Measurements from ENCODE around the gene RUSC2.

DNA sequence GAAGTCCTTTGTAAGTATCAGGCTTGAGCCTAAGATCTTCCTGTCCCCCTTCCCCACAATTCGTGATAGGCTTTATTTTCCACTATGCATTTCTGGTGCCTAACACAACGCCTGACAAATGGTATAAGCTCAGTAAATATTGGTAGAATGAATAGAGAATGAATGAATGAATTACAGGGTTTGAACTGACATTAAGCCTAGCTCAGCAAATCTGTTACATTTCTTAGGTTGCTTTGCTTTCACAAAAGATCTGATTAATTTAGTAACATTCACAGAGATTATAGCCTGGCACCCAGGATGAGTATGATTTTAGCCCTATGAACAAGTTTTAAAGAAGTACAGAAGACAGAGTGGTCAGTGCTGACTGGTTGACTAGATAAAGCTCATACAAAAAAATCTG is 16.4 kb downstream of the RUSC2 start:
- TF ChIP-seq JUND (IDR thresholded peaks at IDR 0.05) (no peak), POLR2A (IDR thresholded peaks at IDR 0.05; ENCODE audit: borderline replicate concordance, extremely low read depth, insufficient read depth, insufficient read length) (no peak), EZH2 (IDR thresholded peaks at IDR 0.05) (no peak)
- TF ChIP-seq, protein P1, sequence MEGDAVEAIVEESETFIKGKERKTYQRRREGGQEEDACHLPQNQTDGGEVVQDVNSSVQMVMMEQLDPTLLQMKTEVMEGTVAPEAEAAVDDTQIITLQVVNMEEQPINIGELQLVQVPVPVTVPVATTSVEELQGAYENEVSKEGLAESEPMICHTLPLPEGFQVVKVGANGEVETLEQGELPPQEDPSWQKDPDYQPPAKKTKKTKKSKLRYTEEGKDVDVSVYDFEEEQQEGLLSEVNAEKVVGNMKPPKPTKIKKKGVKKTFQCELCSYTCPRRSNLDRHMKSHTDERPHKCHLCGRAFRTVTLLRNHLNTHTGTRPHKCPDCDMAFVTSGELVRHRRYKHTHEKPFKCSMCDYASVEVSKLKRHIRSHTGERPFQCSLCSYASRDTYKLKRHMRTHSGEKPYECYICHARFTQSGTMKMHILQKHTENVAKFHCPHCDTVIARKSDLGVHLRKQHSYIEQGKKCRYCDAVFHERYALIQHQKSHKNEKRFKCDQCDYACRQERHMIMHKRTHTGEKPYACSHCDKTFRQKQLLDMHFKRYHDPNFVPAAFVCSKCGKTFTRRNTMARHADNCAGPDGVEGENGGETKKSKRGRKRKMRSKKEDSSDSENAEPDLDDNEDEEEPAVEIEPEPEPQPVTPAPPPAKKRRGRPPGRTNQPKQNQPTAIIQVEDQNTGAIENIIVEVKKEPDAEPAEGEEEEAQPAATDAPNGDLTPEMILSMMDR (IDR thresholded peaks at IDR 0.05 in 2 of 3, conservative IDR thresholded peaks at IDR 0.05 in 1 of 3; ENCODE audit: borderline replicate concordance in 1 of 3, insufficient read depth in 1 of 3, low read depth in 2 of 3, low read length in 2 of 3), result no peak
- TF ChIP-seq, protein P2, sequence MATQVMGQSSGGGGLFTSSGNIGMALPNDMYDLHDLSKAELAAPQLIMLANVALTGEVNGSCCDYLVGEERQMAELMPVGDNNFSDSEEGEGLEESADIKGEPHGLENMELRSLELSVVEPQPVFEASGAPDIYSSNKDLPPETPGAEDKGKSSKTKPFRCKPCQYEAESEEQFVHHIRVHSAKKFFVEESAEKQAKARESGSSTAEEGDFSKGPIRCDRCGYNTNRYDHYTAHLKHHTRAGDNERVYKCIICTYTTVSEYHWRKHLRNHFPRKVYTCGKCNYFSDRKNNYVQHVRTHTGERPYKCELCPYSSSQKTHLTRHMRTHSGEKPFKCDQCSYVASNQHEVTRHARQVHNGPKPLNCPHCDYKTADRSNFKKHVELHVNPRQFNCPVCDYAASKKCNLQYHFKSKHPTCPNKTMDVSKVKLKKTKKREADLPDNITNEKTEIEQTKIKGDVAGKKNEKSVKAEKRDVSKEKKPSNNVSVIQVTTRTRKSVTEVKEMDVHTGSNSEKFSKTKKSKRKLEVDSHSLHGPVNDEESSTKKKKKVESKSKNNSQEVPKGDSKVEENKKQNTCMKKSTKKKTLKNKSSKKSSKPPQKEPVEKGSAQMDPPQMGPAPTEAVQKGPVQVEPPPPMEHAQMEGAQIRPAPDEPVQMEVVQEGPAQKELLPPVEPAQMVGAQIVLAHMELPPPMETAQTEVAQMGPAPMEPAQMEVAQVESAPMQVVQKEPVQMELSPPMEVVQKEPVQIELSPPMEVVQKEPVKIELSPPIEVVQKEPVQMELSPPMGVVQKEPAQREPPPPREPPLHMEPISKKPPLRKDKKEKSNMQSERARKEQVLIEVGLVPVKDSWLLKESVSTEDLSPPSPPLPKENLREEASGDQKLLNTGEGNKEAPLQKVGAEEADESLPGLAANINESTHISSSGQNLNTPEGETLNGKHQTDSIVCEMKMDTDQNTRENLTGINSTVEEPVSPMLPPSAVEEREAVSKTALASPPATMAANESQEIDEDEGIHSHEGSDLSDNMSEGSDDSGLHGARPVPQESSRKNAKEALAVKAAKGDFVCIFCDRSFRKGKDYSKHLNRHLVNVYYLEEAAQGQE (IDR thresholded peaks at IDR 0.05; ENCODE audit: low read depth), result no peak

All from HCT116 (cell line).